ENCODE measurements around the gene ABHD17A.
A peak's percentile ranks its signal among the peaks of the same experiment; 100 is the strongest.

Gene ABHD17A

GRCh38 chr19:1911995-1912394 is 26.7 kb upstream of the ABHD17A start:
- ATAC-seq, result no peak
- TF ChIP-seq POU6F1 (CRISPR knock-in tag; IDR thresholded peaks at IDR 0.05; ENCODE audit: borderline replicate concordance, low read depth) (no peak), ZC3H10 (CRISPR knock-in tag; IDR thresholded peaks at IDR 0.05) (no peak)

- TF ChIP-seq ARNTL (CRISPR knock-in tag; IDR thresholded peaks at IDR 0.05; ENCODE audit: borderline replicate concordance, low read depth), result no peak
- no peak for TF ChIP-seq BACH2 (CRISPR knock-in tag; IDR thresholded peaks at IDR 0.05; ENCODE audit: borderline replicate concordance)
- no peak for TF ChIP-seq CREB5 (CRISPR knock-in tag; IDR thresholded peaks at IDR 0.05; ENCODE audit: low read depth)
- TF ChIP-seq GLIS3 (CRISPR knock-in tag; IDR thresholded peaks at IDR 0.05), result no peak
- no peak for TF ChIP-seq POU6F1 (CRISPR knock-in tag; IDR thresholded peaks at IDR 0.05; ENCODE audit: borderline replicate concordance, low read depth)
- no peak for TF ChIP-seq CSRNP3 (CRISPR knock-in tag; IDR thresholded peaks at IDR 0.05)
- no peak for TF ChIP-seq ISL1 (CRISPR knock-in tag; IDR thresholded peaks at IDR 0.05)
- TF ChIP-seq TCF4 (CRISPR knock-in tag; IDR thresholded peaks at IDR 0.05; ENCODE audit: borderline replicate concordance), result no peak
- TF ChIP-seq ZFP30 (CRISPR knock-in tag; IDR thresholded peaks at IDR 0.05), result no peak
- TF ChIP-seq ZNF8 (CRISPR knock-in tag; IDR thresholded peaks at IDR 0.05), result no peak
- no peak for TF ChIP-seq ZNF70 (CRISPR knock-in tag; IDR thresholded peaks at IDR 0.05)
- no peak for ATAC-seq
Measured at GRCh38 chr19:1911098-1911497, 25.8 kb upstream of the ABHD17A start.

GRCh38 chr19:1910177-1910576 is 24.9 kb upstream of the ABHD17A start:
- ATAC-seq, result no peak
- TF ChIP-seq TCF4 (CRISPR knock-in tag; IDR thresholded peaks at IDR 0.05; ENCODE audit: borderline replicate concordance) (peak; percentile 98), CSDC2 (CRISPR knock-in tag; IDR thresholded peaks at IDR 0.05) (no peak), ESRRG (CRISPR knock-in tag; IDR thresholded peaks at IDR 0.05) (no peak)

- no peak for ATAC-seq
- TF ChIP-seq RARB (CRISPR knock-in tag; IDR thresholded peaks at IDR 0.05) (no peak), PATZ1 (CRISPR knock-in tag; IDR thresholded peaks at IDR 0.05; ENCODE audit: borderline replicate concordance) (no peak), OSR1 (CRISPR knock-in tag; IDR thresholded peaks at IDR 0.05) (no peak), ESRRG (CRISPR knock-in tag; IDR thresholded peaks at IDR 0.05) (no peak), ZNF70 (CRISPR knock-in tag; IDR thresholded peaks at IDR 0.05) (no peak), ISL1 (CRISPR knock-in tag; IDR thresholded peaks at IDR 0.05) (no peak), ZFP30 (CRISPR knock-in tag; IDR thresholded peaks at IDR 0.05) (no peak), ZNF565 (CRISPR knock-in tag; conservative IDR thresholded peaks at IDR 0.05; ENCODE audit: low read depth) (no peak), ZNF8 (CRISPR knock-in tag; IDR thresholded peaks at IDR 0.05) (no peak)
Measured at GRCh38 chr19:1909761-1910080, 24.4 kb upstream of the ABHD17A start.

GRCh38 chr19:1908364-1908678 is 23.0 kb upstream of the ABHD17A start:
- ATAC-seq, result no peak
- TF ChIP-seq ZFP30 (CRISPR knock-in tag; IDR thresholded peaks at IDR 0.05) (no peak), TOX (CRISPR knock-in tag; IDR thresholded peaks at IDR 0.05; ENCODE audit: borderline replicate concordance) (no peak), ESRRG (CRISPR knock-in tag; IDR thresholded peaks at IDR 0.05) (no peak), CREB5 (CRISPR knock-in tag; IDR thresholded peaks at IDR 0.05; ENCODE audit: low read depth) (no peak), PPARA (CRISPR knock-in tag; IDR thresholded peaks at IDR 0.05; ENCODE audit: borderline replicate concordance) (no peak), TSHZ2 (CRISPR knock-in tag; IDR thresholded peaks at IDR 0.05) (no peak), SNAI2 (CRISPR knock-in tag; IDR thresholded peaks at IDR 0.05) (no peak), OSR1 (CRISPR knock-in tag; IDR thresholded peaks at IDR 0.05) (no peak), ZNF8 (CRISPR knock-in tag; IDR thresholded peaks at IDR 0.05) (no peak)
